PC-3 (cell line): Measurements from ENCODE around the gene NTPCR.

Source experiments
- EZH2 ChIP-seq: fragments of 300-600 bp; sonication (generic); IDR thresholded peaks from one replicate; pipeline ENCODE4 v1.6.1; 2017; ENCODE audit warnings: antibody characterized with exemption, mild to moderate bottlenecking, low read length; ENCODE audit not compliant: unreplicated experiment
- TF ChIP-seq, protein P1 (sequence below): fragments of 300-600 bp; sonication (generic); conservative IDR thresholded peaks from 2 replicates; pipeline ENCODE4 v1.5.1; 2017; ENCODE audit warnings: antibody characterized with exemption, low read depth, mild to moderate bottlenecking, low read length

DNA sequence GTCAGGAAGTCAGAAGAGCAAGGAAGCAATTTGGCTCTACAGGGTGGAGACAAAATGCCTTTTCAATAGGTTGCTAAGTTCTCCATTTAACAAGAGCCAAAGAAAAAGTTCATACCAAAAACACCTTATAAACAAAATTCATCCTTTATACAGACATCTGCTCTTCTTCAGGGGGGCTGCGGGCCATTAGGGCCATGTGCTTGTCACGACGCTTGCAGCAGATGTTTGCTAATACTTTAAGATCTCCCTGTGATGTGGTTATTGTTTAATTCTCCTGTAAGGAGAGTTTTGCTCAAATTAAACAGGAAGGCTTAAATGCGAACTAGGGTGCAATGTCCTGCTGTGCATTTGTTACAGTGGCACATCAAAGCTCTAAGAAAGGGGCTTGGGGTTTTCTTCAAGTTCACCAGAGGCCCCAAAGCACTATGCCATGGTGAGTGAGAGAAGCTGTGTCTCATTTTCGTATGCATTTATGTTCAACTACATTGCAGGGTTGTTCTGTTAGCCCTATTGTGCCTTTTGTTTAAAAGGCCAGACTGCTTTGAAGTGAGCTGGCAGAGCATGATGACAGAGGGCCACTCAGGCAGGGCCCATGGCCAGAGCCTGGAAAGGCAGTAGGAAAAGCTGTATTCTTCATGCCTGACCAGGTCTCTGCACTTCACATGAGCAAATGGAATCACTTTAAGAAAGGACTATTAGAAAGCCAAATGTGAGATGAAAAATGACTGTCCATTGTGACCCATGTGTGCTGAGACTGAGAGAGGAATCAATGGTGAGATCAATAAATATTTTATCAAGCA lies 24.8 kb upstream of the NTPCR start:
- TF ChIP-seq, protein P1, sequence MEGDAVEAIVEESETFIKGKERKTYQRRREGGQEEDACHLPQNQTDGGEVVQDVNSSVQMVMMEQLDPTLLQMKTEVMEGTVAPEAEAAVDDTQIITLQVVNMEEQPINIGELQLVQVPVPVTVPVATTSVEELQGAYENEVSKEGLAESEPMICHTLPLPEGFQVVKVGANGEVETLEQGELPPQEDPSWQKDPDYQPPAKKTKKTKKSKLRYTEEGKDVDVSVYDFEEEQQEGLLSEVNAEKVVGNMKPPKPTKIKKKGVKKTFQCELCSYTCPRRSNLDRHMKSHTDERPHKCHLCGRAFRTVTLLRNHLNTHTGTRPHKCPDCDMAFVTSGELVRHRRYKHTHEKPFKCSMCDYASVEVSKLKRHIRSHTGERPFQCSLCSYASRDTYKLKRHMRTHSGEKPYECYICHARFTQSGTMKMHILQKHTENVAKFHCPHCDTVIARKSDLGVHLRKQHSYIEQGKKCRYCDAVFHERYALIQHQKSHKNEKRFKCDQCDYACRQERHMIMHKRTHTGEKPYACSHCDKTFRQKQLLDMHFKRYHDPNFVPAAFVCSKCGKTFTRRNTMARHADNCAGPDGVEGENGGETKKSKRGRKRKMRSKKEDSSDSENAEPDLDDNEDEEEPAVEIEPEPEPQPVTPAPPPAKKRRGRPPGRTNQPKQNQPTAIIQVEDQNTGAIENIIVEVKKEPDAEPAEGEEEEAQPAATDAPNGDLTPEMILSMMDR = no peak
- TF ChIP-seq EZH2 = no peak
